HepG2 (cell line): ENCODE results near the gene EI24. TPM values are rescaled to one million over a fixed set of nuclear protein-coding genes. Genes with fewer than 3 reads are reported as not detected.
A peak's percentile ranks its signal among the peaks of the same experiment; 100 is the strongest.

Experiments
- ATAC-seq: fragments of 200-7000 bp; cut with Tn5 transposase; 3 replicates; pipeline ENCODE4 v1.9.1; 2020; ENCODE audit warnings: mild to moderate bottlenecking, moderate library complexity
- BruUV-seq: library from RNA; stranded (reverse); fragments of 400-500 nt; replicated peaks from 2 replicates; lab custom pipeline; 2021; lab: Mats Ljungman, UMichigan
- CTCF ChIA-PET: fragments of 300-600 bp; formaldehyde crosslinking; extraction: SDS; loops from one replicate; lab custom pipeline; 2021; ENCODE audit warnings: low total read pairs, inconsistent platforms, low intra/inter-chr PET ratio; lab: Yijun Ruan, JAX
- POLR2A ChIA-PET: fragments of 350-600 bp; sonication (Branson Sonifier 250); formaldehyde crosslinking; loops from one replicate; lab custom pipeline; 2020; ENCODE audit warnings: antibody characterized with exemption, inconsistent platforms; lab: Yijun Ruan, JAX
- DNase-seq: peaks from one replicate; pipeline ENCODE4 v3.0.0-alpha.2; 2015; ENCODE audit warnings: low spot score
- FAIRE-seq: peaks from 3 replicates; lab custom pipeline; 2011; peaks lifted over from hg19 to GRCh38; lab: Jason Lieb, UNC
- H2AFZ ChIP-seq: one replicate; pipeline ENCODE4 v1.6.1; 2011; ENCODE audit warnings: low read length, inconsistent platforms
- H3K27ac ChIP-seq: fragments of 300-600 bp; 3 replicates; pipeline ENCODE4 v1.8.0; 2011; ENCODE audit warnings: mixed run types, mild to moderate bottlenecking, mixed read lengths, low read length, inconsistent platforms; ENCODE audit not compliant: insufficient read depth; ENCODE audit errors: extremely low read length
- H3K27me3 ChIP-seq, 2 experiments: fragments of 200-600 bp in 1 of 2; 2 replicates in 1 of 2; 3 replicates in 1 of 2; pipeline versions ENCODE4 v1.6.0 to v1.8.0; 2011; ENCODE audit warnings: low read length in 2 of 2, mild to moderate bottlenecking in 2 of 2, moderate library complexity in 2 of 2, inconsistent platforms in 1 of 2; ENCODE audit not compliant: insufficient read depth in 2 of 2, control insufficient read depth in 1 of 2
- H3K36me3 ChIP-seq, 2 experiments: fragments of 200-600 bp in 1 of 2; replicated peaks in 1 of 2; 2 replicates in 1 of 2; 3 replicates in 1 of 2; pipeline versions ENCODE4 v1.5.1 to v1.8.0; 2011; ENCODE audit warnings: low read length in 2 of 2, inconsistent platforms in 1 of 2; ENCODE audit not compliant: insufficient read depth in 2 of 2, control insufficient read depth in 1 of 2
- H3K4me1 ChIP-seq: 2 replicates; pipeline ENCODE4 v1.5.1; 2012; ENCODE audit warnings: low read length, inconsistent platforms; ENCODE audit not compliant: insufficient read depth
- H3K4me2 ChIP-seq: 2 replicates; pipeline ENCODE4 v1.6.0; 2011; ENCODE audit warnings: low read depth, low read length, inconsistent platforms
- H3K4me3 ChIP-seq, 3 experiments: fragments of 200-600 bp in 1 of 3; sonication (generic), shearing (Covaris generic) in 1 of 3; replicated peaks in 1 of 3; 2 replicates each; pipeline ENCODE4 v1.5.1; 2011 to 2016; ENCODE audit warnings: low read length in 3 of 3, inconsistent platforms in 2 of 3, low read depth in 2 of 3, mild to moderate bottlenecking in 2 of 3, control low read depth in 1 of 3, mixed read lengths in 1 of 3; ENCODE audit not compliant: insufficient read depth in 1 of 3
- H3K79me2 ChIP-seq: one replicate; pipeline ENCODE4 v1.6.1; 2011; ENCODE audit warnings: low read length, inconsistent platforms; ENCODE audit not compliant: insufficient read depth
- H3K9ac ChIP-seq: 2 replicates; pipeline ENCODE4 v1.6.0; 2011; ENCODE audit warnings: mild to moderate bottlenecking, low read depth, low read length, inconsistent platforms; ENCODE audit not compliant: insufficient read depth
- H3K9me3 ChIP-seq: 2 replicates; pipeline ENCODE4 v1.5.1; 2012; ENCODE audit warnings: mild to moderate bottlenecking, low read length
- H4K20me1 ChIP-seq: 2 replicates; pipeline ENCODE4 v1.6.0; 2011; ENCODE audit warnings: inconsistent platforms, mild to moderate bottlenecking, low read length, moderate library complexity; ENCODE audit not compliant: insufficient read depth
- ATF1 ChIP-seq: IDR thresholded peaks from 2 replicates; pipeline ENCODE4 v1.6.1; 2016; ENCODE audit warnings: mild to moderate bottlenecking, control low read depth
- ELF4 ChIP-seq: sonication (generic); formaldehyde crosslinking; IDR thresholded peaks from 2 replicates; pipeline ENCODE4 v1.5.0; 2020; ENCODE audit warnings: missing genetic modification reagents, mild to moderate bottlenecking, moderate library complexity, borderline replicate concordance
- ISX ChIP-seq: sonication (generic); formaldehyde crosslinking; conservative IDR thresholded peaks from 2 replicates; pipeline ENCODE4 v1.5.0; 2020; ENCODE audit warnings: missing genetic modification reagents
- KLF11 ChIP-seq: IDR thresholded peaks from 2 replicates; pipeline ENCODE4 v1.6.1; 2016; ENCODE audit warnings: missing compliant biosample characterization
- SMAD3 ChIP-seq: sonication (generic); formaldehyde crosslinking; IDR thresholded peaks from 2 replicates; pipeline ENCODE4 v1.4.0; 2020; ENCODE audit warnings: missing genetic modification reagents
- SSRP1 ChIP-seq: IDR thresholded peaks from 2 replicates; pipeline ENCODE4 v1.6.1; 2016; ENCODE audit warnings: control low read depth
- ZNF180 ChIP-seq: sonication (generic); formaldehyde crosslinking; IDR thresholded peaks from 2 replicates; pipeline ENCODE4 v1.4.0; 2020; ENCODE audit warnings: low read depth, missing genetic modification reagents, borderline replicate concordance
- ZNF451 ChIP-seq: sonication (generic); formaldehyde crosslinking; IDR thresholded peaks from 2 replicates; pipeline ENCODE4 v1.5.0; 2020; ENCODE audit warnings: mild to moderate bottlenecking, missing genetic modification reagents
- ZNF567 ChIP-seq: sonication (generic); formaldehyde crosslinking; IDR thresholded peaks from 2 replicates; pipeline ENCODE4 v1.8.1; 2023; ENCODE audit warnings: mild to moderate bottlenecking, missing genetic modification reagents, borderline replicate concordance
- ZNF782 ChIP-seq: sonication (generic); formaldehyde crosslinking; IDR thresholded peaks from 2 replicates; pipeline ENCODE4 v1.4.0; 2020; ENCODE audit warnings: missing genetic modification reagents, mild to moderate bottlenecking, borderline replicate concordance
- ZNF83 ChIP-seq: sonication (generic); formaldehyde crosslinking; IDR thresholded peaks from 2 replicates; pipeline ENCODE4 v1.4.0; 2020; ENCODE audit warnings: missing genetic modification reagents, mild to moderate bottlenecking, borderline replicate concordance
- ZSCAN30 ChIP-seq: sonication (generic); formaldehyde crosslinking; IDR thresholded peaks from 2 replicates; pipeline ENCODE4 v1.5.0; 2020; ENCODE audit warnings: mild to moderate bottlenecking, missing genetic modification reagents
- WGBS: methylation state at CpG from one replicate; pipeline ENCODE4 v1.1.6; 2017; ENCODE audit warnings: low lambda C conversion rate; 5-methylcytosine and 5-hydroxymethylcytosine counted together
- in situ Hi-C: cut with HindIII; loops from 2 replicates; pipeline ENCODE4 v1.10.0; 2017; ENCODE audit warnings: low pct_unique_long_range_greater_than_20kb; ENCODE audit not compliant: extremely low pct_ligation_motif_present
- intact Hi-C: fragments of 100-400 bp; cut with micrococcal nuclease; formaldehyde crosslinking; loops from one replicate; pipeline ENCODE4 v1.10.0; 2022; ENCODE audit not compliant: unreplicated experiment
- polyA plus RNA-seq, 8 experiments: library from polyadenylated mRNA; depleted of rRNA in 3 of 8; stranded (reverse) in 7 of 8; unstranded in 1 of 8; fragments of >200 nt; fragmentation: Illumina TruSeq in 4 of 8; extraction: Trizol in 4 of 8; gene quantifications; 2 replicates each; pipeline versions ENCODE4 v1.2.1 to v1.2.3, GENCODE V29; 2011 to 2016; ENCODE audit warnings: low read depth in 4 of 8, missing spikeins in 1 of 8, mixed read lengths in 1 of 8; ENCODE audit not compliant: insufficient read depth in 1 of 8
- total RNA-seq, 5 experiments: library from RNA; depleted of rRNA; stranded (reverse); fragments of >200 nt; fragmentation: Illumina TruSeq; extraction: Trizol; gene quantifications; 2 replicates each; pipeline ENCODE4 v1.2.3, GENCODE V29; 2016; ENCODE audit warnings: low read depth in 1 of 5
- TF ChIP-seq, protein P1 (sequence below): sonication (generic); formaldehyde crosslinking; IDR thresholded peaks from 2 replicates; pipeline ENCODE4 v1.4.0; 2020; ENCODE audit warnings: missing genetic modification reagents, borderline replicate concordance
- TF ChIP-seq, protein P2 (sequence below): sonication (generic); formaldehyde crosslinking; IDR thresholded peaks from one replicate; pipeline ENCODE4 v1.5.1; 2020; ENCODE audit warnings: mild to moderate bottlenecking, missing genetic modification reagents; ENCODE audit errors: not compliant biosample characterization

The EI24 gene
- total and polyA plus RNA-seq, 2 of the 13 experiments (the other 11 are each of a cell fraction or from before 2014, with no cell fraction given), result 84.7 to 126 TPM

DNA sequence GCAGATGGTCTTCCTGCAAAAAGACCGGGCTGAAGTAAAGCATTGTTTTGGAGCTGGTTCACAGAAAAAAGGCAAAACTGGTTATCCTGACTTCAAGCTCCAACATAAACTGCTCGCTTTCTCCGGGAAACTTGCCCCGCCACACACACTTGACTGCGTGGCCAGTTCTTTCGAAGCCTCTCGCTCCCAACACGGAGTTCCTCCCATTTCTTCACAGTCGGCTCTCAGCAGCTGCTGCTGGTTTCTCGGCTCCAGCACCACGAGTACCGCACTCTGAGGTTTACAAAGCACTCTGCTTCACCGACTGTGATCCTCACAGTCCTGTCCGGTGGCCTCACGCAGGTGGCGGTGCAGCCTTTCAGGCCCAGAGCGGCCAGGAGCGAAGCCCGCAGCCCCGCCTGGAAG lies 56.0 kb downstream of the EI24 start:
- Histone ChIP-seq H3K9me3 (no peaks in the 10 kb centered on the region), H3K79me2 (peaks cover 27% of the 10 kb centered on the region), H3K4me1 (peaks cover 29% of the 10 kb centered on the region), H2AFZ (peak overlapping the region; percentile 49), H3K27ac (peak overlapping the region; percentile 87), H3K4me3 (peak overlapping the region; percentile 79 to 90 (median 79)), H3K9ac (peak overlapping the region; percentile 85), H3K4me2 (peak overlapping the region; percentile 93), H3K36me3 (peaks cover 4 to 20% of the 10 kb centered on the region in 2 experiments), H3K27me3 (no peaks in the 10 kb centered on the region; a peak in 1 of 5 replicates), H4K20me1 (no peaks in the 10 kb centered on the region)
- CTCF ChIA-PET, result no interaction called here
- FAIRE-seq, result no peak
- in situ Hi-C loops (loop anchor here (5.0 to 25.0 kb wide), 2 partner anchors 247 to 587 kb away; partner anchors contain the start of genes FAM118B and RPUSD4), intact Hi-C loops (loop anchor here (1.0 to 2.0 kb wide), 3 partner anchors 32 to 246 kb away; partner anchors contain the start of genes EI24 and STT3A)
- WGBS, result 3% methylated on average over 20 of the region's 20 CpGs
- DNase-seq, result no peak
- POLR2A ChIA-PET, result interaction anchor here (3.1 kb wide), 1 partner anchor 33 kb away, joined by 24 read pairs; the partner anchor contains the start of gene STT3A
- BruUV-seq, result TSS peak; percentile 96
- ATAC-seq, result no peak
- TF ChIP-seq ATF1 (CRISPR knock-in tag), result no peak
- TF ChIP-seq ISX, result no peak
- TF ChIP-seq, protein P1, sequence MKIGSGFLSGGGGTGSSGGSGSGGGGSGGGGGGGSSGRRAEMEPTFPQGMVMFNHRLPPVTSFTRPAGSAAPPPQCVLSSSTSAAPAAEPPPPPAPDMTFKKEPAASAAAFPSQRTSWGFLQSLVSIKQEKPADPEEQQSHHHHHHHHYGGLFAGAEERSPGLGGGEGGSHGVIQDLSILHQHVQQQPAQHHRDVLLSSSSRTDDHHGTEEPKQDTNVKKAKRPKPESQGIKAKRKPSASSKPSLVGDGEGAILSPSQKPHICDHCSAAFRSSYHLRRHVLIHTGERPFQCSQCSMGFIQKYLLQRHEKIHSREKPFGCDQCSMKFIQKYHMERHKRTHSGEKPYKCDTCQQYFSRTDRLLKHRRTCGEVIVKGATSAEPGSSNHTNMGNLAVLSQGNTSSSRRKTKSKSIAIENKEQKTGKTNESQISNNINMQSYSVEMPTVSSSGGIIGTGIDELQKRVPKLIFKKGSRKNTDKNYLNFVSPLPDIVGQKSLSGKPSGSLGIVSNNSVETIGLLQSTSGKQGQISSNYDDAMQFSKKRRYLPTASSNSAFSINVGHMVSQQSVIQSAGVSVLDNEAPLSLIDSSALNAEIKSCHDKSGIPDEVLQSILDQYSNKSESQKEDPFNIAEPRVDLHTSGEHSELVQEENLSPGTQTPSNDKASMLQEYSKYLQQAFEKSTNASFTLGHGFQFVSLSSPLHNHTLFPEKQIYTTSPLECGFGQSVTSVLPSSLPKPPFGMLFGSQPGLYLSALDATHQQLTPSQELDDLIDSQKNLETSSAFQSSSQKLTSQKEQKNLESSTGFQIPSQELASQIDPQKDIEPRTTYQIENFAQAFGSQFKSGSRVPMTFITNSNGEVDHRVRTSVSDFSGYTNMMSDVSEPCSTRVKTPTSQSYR (CRISPR knock-in tag), result peak; percentile 27; the same call in 1 of the 2 replicates
- TF ChIP-seq SMAD3 (CRISPR knock-in tag), result peak; percentile 6; the same call in 1 of the 2 replicates
- no peak for TF ChIP-seq KLF11
- TF ChIP-seq ELF4 (CRISPR knock-in tag), result 0 out of 2 replicates have a peak, but pooled peaks have one; percentile 47
- TF ChIP-seq ZNF782, result no peak
- peak; percentile 79; the same call in 1 of the 2 replicates for TF ChIP-seq SSRP1 (CRISPR knock-in tag)
- TF ChIP-seq, protein P2, sequence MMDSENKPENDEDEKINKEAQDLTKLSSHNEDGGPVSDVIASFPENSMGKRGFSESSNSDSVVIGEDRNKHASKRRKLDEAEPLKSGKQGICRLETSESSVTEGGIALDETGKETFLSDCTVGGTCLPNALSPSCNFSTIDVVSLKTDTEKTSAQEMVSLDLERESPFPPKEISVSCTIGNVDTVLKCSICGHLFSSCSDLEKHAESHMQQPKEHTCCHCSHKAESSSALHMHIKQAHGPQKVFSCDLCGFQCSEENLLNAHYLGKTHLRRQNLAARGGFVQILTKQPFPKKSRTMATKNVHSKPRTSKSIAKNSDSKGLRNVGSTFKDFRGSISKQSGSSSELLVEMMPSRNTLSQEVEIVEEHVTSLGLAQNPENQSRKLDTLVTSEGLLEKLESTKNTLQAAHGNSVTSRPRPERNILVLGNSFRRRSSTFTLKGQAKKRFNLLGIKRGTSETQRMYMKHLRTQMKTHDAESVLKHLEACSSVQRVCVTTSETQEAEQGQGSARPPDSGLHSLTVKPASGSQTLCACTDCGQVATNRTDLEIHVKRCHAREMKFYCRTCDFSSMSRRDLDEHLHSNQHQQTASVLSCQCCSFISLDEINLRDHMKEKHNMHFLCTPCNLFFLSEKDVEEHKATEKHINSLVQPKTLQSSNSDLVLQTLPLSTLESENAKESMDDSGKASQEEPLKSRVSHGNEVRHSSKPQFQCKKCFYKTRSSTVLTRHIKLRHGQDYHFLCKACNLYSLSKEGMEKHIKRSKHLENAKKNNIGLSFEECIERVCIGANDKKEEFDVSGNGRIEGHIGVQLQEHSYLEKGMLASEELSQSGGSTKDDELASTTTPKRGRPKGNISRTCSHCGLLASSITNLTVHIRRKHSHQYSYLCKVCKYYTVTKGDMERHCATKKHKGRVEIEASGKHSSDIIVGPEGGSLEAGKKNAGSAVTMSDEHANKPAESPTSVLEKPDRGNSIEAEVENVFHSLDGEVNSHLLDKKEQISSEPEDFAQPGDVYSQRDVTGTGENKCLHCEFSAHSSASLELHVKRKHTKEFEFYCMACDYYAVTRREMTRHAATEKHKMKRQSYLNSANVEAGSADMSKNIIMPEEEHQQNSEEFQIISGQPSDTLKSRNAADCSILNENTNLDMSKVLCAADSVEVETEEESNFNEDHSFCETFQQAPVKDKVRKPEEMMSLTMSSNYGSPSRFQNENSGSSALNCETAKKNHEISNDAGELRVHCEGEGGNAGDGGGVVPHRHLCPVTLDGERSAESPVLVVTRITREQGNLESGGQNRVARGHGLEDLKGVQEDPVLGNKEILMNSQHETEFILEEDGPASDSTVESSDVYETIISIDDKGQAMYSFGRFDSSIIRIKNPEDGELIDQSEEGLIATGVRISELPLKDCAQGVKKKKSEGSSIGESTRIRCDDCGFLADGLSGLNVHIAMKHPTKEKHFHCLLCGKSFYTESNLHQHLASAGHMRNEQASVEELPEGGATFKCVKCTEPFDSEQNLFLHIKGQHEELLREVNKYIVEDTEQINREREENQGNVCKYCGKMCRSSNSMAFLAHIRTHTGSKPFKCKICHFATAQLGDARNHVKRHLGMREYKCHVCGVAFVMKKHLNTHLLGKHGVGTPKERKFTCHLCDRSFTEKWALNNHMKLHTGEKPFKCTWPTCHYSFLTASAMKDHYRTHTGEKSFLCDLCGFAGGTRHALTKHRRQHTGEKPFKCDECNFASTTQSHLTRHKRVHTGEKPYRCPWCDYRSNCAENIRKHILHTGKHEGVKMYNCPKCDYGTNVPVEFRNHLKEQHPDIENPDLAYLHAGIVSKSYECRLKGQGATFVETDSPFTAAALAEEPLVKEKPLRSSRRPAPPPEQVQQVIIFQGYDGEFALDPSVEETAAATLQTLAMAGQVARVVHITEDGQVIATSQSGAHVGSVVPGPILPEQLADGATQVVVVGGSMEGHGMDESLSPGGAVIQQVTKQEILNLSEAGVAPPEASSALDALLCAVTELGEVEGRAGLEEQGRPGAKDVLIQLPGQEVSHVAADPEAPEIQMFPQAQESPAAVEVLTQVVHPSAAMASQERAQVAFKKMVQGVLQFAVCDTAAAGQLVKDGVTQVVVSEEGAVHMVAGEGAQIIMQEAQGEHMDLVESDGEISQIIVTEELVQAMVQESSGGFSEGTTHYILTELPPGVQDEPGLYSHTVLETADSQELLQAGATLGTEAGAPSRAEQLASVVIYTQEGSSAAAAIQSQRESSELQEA (CRISPR knock-in tag), result peak; percentile 35
- TF ChIP-seq ZNF567 (CRISPR knock-in tag), result no peak
- peak; percentile 80; the same call in 1 of the 2 replicates for TF ChIP-seq ZNF451
- TF ChIP-seq ZNF180 (CRISPR knock-in tag), result no peak
- TF ChIP-seq ZNF83, result 0 out of 2 replicates have a peak, but pooled peaks have one; percentile 38
- no peak for TF ChIP-seq ZSCAN30 (CRISPR knock-in tag)
